ENCODE measurements around the gene PPP1R18.

Gene PPP1R18

DNA sequence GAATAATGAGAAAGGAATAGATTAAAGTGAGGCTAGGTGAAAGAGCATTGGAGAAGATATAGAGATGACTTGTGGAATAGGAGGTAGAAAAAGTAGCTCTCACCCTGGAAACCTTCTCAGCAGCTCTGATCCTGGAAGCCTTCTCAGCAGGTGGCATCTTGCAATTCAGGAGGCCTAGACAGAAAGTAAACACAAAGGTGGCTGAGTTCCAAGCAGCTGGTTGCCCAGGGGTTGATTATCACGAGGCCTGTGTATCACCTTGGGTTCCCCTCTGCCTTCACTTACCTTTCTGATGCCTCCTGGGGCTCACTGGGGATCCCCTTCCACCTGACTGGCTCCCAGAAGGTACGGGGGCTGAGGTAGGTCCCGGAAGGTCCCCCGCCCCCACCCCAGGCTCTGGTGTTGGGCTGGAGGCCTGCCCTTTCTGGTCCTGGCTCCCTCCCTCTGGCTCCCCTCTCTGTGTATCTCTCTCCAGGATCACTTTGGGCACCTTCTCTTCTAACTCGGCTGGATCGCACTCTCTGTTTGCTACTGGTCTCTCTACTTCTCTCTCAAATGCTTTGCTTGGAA, 20.9 kb upstream of the PPP1R18 start:
- Histone ChIP-seq H3K36me3 (replicated peaks in 1 of 2; ENCODE audit: control insufficient read depth in 2 of 2, insufficient read depth in 2 of 2, low read length in 2 of 2) (peaks cover 64 to 95% of the 10 kb centered on the region in 2 donors), H2BK5ac (ENCODE audit: low read length) (no peak overlapping the region), H2AK5ac (ENCODE audit: low read depth, low read length) (no peak overlapping the region), H3K27me3 (ENCODE audit: control insufficient read depth in 3 of 3, insufficient read depth in 3 of 3, low read depth in 1 of 3, low read length in 3 of 3) (no peaks in the 10 kb centered on the region), H3K27ac (replicated peaks; ENCODE audit: low read length) (no peak overlapping the region), H3K9ac (ENCODE audit: low read depth, low read length, poor library complexity) (no peak overlapping the region), H3K79me1 (ENCODE audit: low read depth, low read length) (no peaks in the 10 kb centered on the region), H3K18ac (ENCODE audit: low read length) (no peak overlapping the region), H3K4me1 (ENCODE audit: control insufficient read depth in 2 of 2, insufficient read depth in 1 of 2, low read depth in 1 of 2, low read length in 2 of 2) (no peaks in the 10 kb centered on the region), H4K8ac (ENCODE audit: low read depth, low read length) (no peak overlapping the region), H2AFZ (ENCODE audit: low read length) (no peak overlapping the region), H3K23ac (ENCODE audit: low read depth, low read length, poor library complexity) (no peak overlapping the region), H2BK15ac (ENCODE audit: low read length) (no peak overlapping the region), H2BK12ac (ENCODE audit: low read length) (no peak overlapping the region), H3K4me2 (ENCODE audit: insufficient read depth, low read length, poor library complexity, severe bottlenecking) (no peak overlapping the region), H2BK120ac (ENCODE audit: low read depth, low read length) (no peak overlapping the region), H3K14ac (ENCODE audit: low read length) (no peak overlapping the region), H3K4ac (ENCODE audit: low read length) (no peak overlapping the region), H3K9me3 (replicated peaks in 1 of 2; ENCODE audit: control insufficient read depth in 2 of 2, insufficient read depth in 1 of 2, low read depth in 1 of 2, low read length in 2 of 2) (peaks cover 0 to 2% of the 10 kb centered on the region in 2 donors), H3K4me3 (ENCODE audit: low read length in 2 of 2) (no peak overlapping the region), H4K91ac (ENCODE audit: low read depth, low read length, poor library complexity) (no peak overlapping the region)
- no peak for DNase-seq (ENCODE audit: low spot score)
- no CpG with 5 or more reads among the region's 6 CpGs for WGBS, 2 donors (ENCODE audit: extremely low coverage in 2 of 2, insufficient read length in 2 of 2, insufficient replicate concordance in 1 of 2)

DNA sequence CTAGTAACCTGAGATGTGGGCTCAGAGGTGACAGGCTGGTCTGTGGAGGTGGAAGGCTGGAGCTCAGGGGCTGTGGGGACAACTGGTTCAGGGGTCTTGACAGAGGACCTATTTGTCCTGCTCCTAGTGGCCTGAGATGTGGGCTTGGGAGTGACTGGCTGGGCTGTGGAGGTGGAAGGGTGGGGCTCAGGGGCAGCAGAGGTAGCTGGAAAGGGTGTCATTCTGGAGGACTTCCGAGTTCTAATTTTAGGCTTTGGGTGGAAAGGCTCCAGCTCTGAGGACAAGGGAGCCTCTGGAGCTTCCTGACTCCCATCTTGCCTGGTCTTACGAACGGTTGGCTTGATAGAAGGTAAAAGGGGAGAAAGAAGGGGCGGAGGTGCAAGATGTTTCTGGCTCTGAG, 19.2 kb upstream of the PPP1R18 start:
- H3K27me3 ChIP-seq (ENCODE audit: control insufficient read depth in 3 of 3, insufficient read depth in 3 of 3, low read depth in 1 of 3, low read length in 3 of 3): no peaks in the 10 kb centered on the region
- no peak overlapping the region for H3K18ac ChIP-seq (ENCODE audit: low read length)
- no CpG with 5 or more reads among the region's 4 CpGs for WGBS, 2 donors (ENCODE audit: extremely low coverage in 2 of 2, insufficient read length in 2 of 2, insufficient replicate concordance in 1 of 2)
- no peak overlapping the region for H3K4me3 ChIP-seq (ENCODE audit: low read length in 2 of 2)
- no peak overlapping the region for H3K4me2 ChIP-seq (ENCODE audit: insufficient read depth, low read length, poor library complexity, severe bottlenecking)
- no peak overlapping the region for H3K4ac ChIP-seq (ENCODE audit: low read length)
- no peak overlapping the region for H2BK5ac ChIP-seq (ENCODE audit: low read length)
- H2BK120ac ChIP-seq (ENCODE audit: low read depth, low read length): no peak overlapping the region
- H3K27ac ChIP-seq (replicated peaks; ENCODE audit: low read length): no peak overlapping the region
- H2BK12ac ChIP-seq (ENCODE audit: low read length): no peak overlapping the region
- H3K14ac ChIP-seq (ENCODE audit: low read length): no peak overlapping the region
- no peaks in the 10 kb centered on the region for H3K4me1 ChIP-seq (ENCODE audit: control insufficient read depth in 2 of 2, insufficient read depth in 1 of 2, low read depth in 1 of 2, low read length in 2 of 2)
- H4K91ac ChIP-seq (ENCODE audit: low read depth, low read length, poor library complexity): no peak overlapping the region
- H2AFZ ChIP-seq (ENCODE audit: low read length): no peak overlapping the region
- no peak overlapping the region for H4K8ac ChIP-seq (ENCODE audit: low read depth, low read length)
- no peak overlapping the region for H2BK15ac ChIP-seq (ENCODE audit: low read length)
- no peaks in the 10 kb centered on the region for H3K79me1 ChIP-seq (ENCODE audit: low read depth, low read length)
- no peak overlapping the region for H3K23ac ChIP-seq (ENCODE audit: low read depth, low read length, poor library complexity)
- no peak overlapping the region for H3K9ac ChIP-seq (ENCODE audit: low read depth, low read length, poor library complexity)
- no peak overlapping the region for H2AK5ac ChIP-seq (ENCODE audit: low read depth, low read length)
- peaks cover 0 to 3% of the 10 kb centered on the region in 2 donors for H3K9me3 ChIP-seq (replicated peaks in 1 of 2; ENCODE audit: control insufficient read depth in 2 of 2, insufficient read depth in 1 of 2, low read depth in 1 of 2, low read length in 2 of 2)
- H3K36me3 ChIP-seq (replicated peaks in 1 of 2; ENCODE audit: control insufficient read depth in 2 of 2, insufficient read depth in 2 of 2, low read length in 2 of 2): peaks cover 49 to 90% of the 10 kb centered on the region in 2 donors
- DNase-seq (ENCODE audit: low spot score): no peak

DNA sequence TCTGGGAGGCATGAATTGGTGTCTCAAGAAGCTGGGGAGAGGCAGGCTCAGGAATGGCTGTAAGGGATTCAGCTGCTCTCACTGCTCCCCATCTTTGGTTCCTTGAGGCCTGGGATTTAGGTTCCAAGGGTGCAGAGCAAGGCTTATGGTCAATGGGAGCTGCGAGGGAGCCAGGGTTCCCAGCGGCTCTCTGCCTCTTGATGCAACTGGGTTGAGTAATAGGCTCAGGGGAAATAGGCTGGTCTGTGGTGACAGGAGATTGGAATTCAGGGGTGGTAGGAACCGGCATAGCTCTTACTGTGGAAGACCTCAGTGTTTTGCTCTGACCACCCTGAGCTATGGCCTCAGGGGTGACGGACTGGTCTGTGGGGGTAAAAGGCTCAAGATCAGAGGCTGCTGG, 17.4 kb upstream of the PPP1R18 start:
- no peak overlapping the region for H3K9ac ChIP-seq (ENCODE audit: low read depth, low read length, poor library complexity)
- no peaks in the 10 kb centered on the region for H3K4me1 ChIP-seq (ENCODE audit: control insufficient read depth in 2 of 2, insufficient read depth in 1 of 2, low read depth in 1 of 2, low read length in 2 of 2)
- no peak overlapping the region for H3K4me3 ChIP-seq (ENCODE audit: low read length in 2 of 2)
- H3K18ac ChIP-seq (ENCODE audit: low read length): no peak overlapping the region
- no peaks in the 10 kb centered on the region for H3K27me3 ChIP-seq (ENCODE audit: control insufficient read depth in 3 of 3, insufficient read depth in 3 of 3, low read depth in 1 of 3, low read length in 3 of 3)
- H2BK15ac ChIP-seq (ENCODE audit: low read length): no peak overlapping the region
- no peak overlapping the region for H3K4me2 ChIP-seq (ENCODE audit: insufficient read depth, low read length, poor library complexity, severe bottlenecking)
- H3K9me3 ChIP-seq (replicated peaks in 1 of 2; ENCODE audit: control insufficient read depth in 2 of 2, insufficient read depth in 1 of 2, low read depth in 1 of 2, low read length in 2 of 2): peaks cover 0 to 3% of the 10 kb centered on the region in 2 donors
- no peak overlapping the region for H3K14ac ChIP-seq (ENCODE audit: low read length)
- H4K8ac ChIP-seq (ENCODE audit: low read depth, low read length): no peak overlapping the region
- WGBS, 2 donors (ENCODE audit: extremely low coverage in 2 of 2, insufficient read length in 2 of 2, insufficient replicate concordance in 1 of 2): no CpG with 5 or more reads among the region's 4 CpGs
- no peak overlapping the region for H2BK120ac ChIP-seq (ENCODE audit: low read depth, low read length)
- H3K36me3 ChIP-seq (replicated peaks in 1 of 2; ENCODE audit: control insufficient read depth in 2 of 2, insufficient read depth in 2 of 2, low read length in 2 of 2): peaks cover 49 to 89% of the 10 kb centered on the region in 2 donors
- H2BK5ac ChIP-seq (ENCODE audit: low read length): no peak overlapping the region
- DNase-seq (ENCODE audit: low spot score): no peak
- no peak overlapping the region for H2BK12ac ChIP-seq (ENCODE audit: low read length)
- no peak overlapping the region for H3K27ac ChIP-seq (replicated peaks; ENCODE audit: low read length)
- H4K91ac ChIP-seq (ENCODE audit: low read depth, low read length, poor library complexity): no peak overlapping the region
- H3K79me1 ChIP-seq (ENCODE audit: low read depth, low read length): no peaks in the 10 kb centered on the region
- no peak overlapping the region for H3K4ac ChIP-seq (ENCODE audit: low read length)
- no peak overlapping the region for H2AK5ac ChIP-seq (ENCODE audit: low read depth, low read length)
- H2AFZ ChIP-seq (ENCODE audit: low read length): no peak overlapping the region
- H3K23ac ChIP-seq (ENCODE audit: low read depth, low read length, poor library complexity): no peak overlapping the region

DNA sequence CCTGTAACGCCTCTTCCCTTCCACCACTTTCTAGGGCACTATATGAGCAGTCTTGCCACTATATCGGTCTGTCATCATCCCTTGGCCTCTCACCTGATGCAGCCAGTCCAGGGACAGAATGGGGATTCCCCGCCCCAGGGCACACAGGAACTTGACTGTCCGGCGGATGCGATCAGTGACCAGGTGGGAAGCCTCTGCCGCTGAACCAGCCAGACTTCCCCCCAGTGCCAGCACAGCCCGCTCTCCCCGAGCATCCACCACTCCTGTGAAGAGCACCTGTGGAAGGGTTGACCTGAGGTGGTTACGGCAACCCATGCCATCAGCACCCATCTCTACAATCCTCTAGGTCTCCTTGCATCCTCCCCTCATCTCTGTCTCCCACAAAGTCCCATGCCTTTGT, 16.6 kb upstream of the PPP1R18 start:
- Histone ChIP-seq H2BK15ac (ENCODE audit: low read length) (no peak overlapping the region), H3K79me1 (ENCODE audit: low read depth, low read length) (no peaks in the 10 kb centered on the region), H3K4me2 (ENCODE audit: insufficient read depth, low read length, poor library complexity, severe bottlenecking) (no peak overlapping the region), H3K27me3 (ENCODE audit: control insufficient read depth in 3 of 3, insufficient read depth in 3 of 3, low read depth in 1 of 3, low read length in 3 of 3) (no peaks in the 10 kb centered on the region), H4K91ac (ENCODE audit: low read depth, low read length, poor library complexity) (no peak overlapping the region), H4K8ac (ENCODE audit: low read depth, low read length) (no peak overlapping the region), H2BK12ac (ENCODE audit: low read length) (no peak overlapping the region), H3K9me3 (replicated peaks in 1 of 2; ENCODE audit: control insufficient read depth in 2 of 2, insufficient read depth in 1 of 2, low read depth in 1 of 2, low read length in 2 of 2) (peaks cover 0 to 3% of the 10 kb centered on the region in 2 donors), H3K18ac (ENCODE audit: low read length) (no peak overlapping the region), H3K9ac (ENCODE audit: low read depth, low read length, poor library complexity) (no peak overlapping the region), H2AFZ (ENCODE audit: low read length) (no peak overlapping the region), H2BK120ac (ENCODE audit: low read depth, low read length) (no peak overlapping the region), H2BK5ac (ENCODE audit: low read length) (no peak overlapping the region), H3K14ac (ENCODE audit: low read length) (no peak overlapping the region), H3K23ac (ENCODE audit: low read depth, low read length, poor library complexity) (no peak overlapping the region), H3K4me3 (ENCODE audit: low read length in 2 of 2) (peak overlapping the region in 1 of 2 donors; percentile 29), H3K4ac (ENCODE audit: low read length) (no peak overlapping the region), H2AK5ac (ENCODE audit: low read depth, low read length) (no peak overlapping the region), H3K27ac (replicated peaks; ENCODE audit: low read length) (no peak overlapping the region), H3K36me3 (replicated peaks in 1 of 2; ENCODE audit: control insufficient read depth in 2 of 2, insufficient read depth in 2 of 2, low read length in 2 of 2) (peaks cover 47 to 86% of the 10 kb centered on the region in 2 donors), H3K4me1 (ENCODE audit: control insufficient read depth in 2 of 2, insufficient read depth in 1 of 2, low read depth in 1 of 2, low read length in 2 of 2) (no peaks in the 10 kb centered on the region)
- no peak for DNase-seq (ENCODE audit: low spot score)
- no CpG with 5 or more reads among the region's 10 CpGs for WGBS, 2 donors (ENCODE audit: extremely low coverage in 2 of 2, insufficient read length in 2 of 2, insufficient replicate concordance in 1 of 2)
